Neural progenitor cell (in vitro differentiated cells): ENCODE data around the gene MACIR.

Experiments
- EZH2 ChIP-seq: fragments of 200-600 bp; sonication (generic); IDR thresholded peaks from 2 replicates; pipeline ENCODE4 v1.6.1; 2017; ENCODE audit warnings: antibody characterized with exemption, mild to moderate bottlenecking, moderate library complexity
- TF ChIP-seq, protein P1 (sequence below): fragments of 200-600 bp; sonication (generic); IDR thresholded peaks from 2 replicates; pipeline ENCODE4 v1.5.1; 2017; ENCODE audit warnings: antibody characterized with exemption, mild to moderate bottlenecking

DNA sequence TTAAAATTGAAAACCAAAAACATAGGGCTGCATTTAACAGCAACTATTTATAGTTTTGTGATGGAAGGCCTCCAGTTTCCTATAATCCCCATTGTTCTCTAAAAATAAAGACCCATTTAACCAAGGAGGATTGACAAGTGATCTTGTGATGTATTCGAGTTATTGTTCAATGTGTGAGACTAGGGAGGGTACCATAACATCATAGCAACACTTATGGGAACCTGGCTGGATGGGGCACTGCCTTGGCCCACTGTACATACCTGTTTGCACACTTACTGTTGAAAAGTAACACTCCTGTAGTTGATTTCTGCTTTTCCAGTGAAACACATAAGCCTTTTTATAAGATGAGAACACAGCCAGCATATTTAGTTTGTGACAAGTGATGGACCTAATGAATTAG, 32.3 kb downstream of the MACIR start:
- TF ChIP-seq, protein P1, sequence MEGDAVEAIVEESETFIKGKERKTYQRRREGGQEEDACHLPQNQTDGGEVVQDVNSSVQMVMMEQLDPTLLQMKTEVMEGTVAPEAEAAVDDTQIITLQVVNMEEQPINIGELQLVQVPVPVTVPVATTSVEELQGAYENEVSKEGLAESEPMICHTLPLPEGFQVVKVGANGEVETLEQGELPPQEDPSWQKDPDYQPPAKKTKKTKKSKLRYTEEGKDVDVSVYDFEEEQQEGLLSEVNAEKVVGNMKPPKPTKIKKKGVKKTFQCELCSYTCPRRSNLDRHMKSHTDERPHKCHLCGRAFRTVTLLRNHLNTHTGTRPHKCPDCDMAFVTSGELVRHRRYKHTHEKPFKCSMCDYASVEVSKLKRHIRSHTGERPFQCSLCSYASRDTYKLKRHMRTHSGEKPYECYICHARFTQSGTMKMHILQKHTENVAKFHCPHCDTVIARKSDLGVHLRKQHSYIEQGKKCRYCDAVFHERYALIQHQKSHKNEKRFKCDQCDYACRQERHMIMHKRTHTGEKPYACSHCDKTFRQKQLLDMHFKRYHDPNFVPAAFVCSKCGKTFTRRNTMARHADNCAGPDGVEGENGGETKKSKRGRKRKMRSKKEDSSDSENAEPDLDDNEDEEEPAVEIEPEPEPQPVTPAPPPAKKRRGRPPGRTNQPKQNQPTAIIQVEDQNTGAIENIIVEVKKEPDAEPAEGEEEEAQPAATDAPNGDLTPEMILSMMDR: no peak
- TF ChIP-seq EZH2: no peak
